Measurements from ENCODE around the gene AK4. TPM values are rescaled to one million over a fixed set of nuclear protein-coding genes. Genes with fewer than 3 reads are reported as not detected.
"Not testable (repeated sequence)": the region's sequence is repeated elsewhere in the genome, so short reads cannot be mapped to it uniquely, and the experiment has no call there.

The AK4 gene
- total RNA-seq, 2 donors from 2014 or later, result 14.9 to 21.9 TPM

- Mint-ChIP-seq H3K27ac (no peak overlapping the region), H3K4me3 (no peak overlapping the region), H3K9me3 (no peaks in the 10 kb centered on the region), H3K36me3 (ENCODE audit: insufficient read depth in 2 of 2) (no peaks in the 10 kb centered on the region), H3K27me3 (ENCODE audit: low read depth) (no peaks in the 10 kb centered on the region), H3K4me1 (ENCODE audit: low read depth) (no peaks in the 10 kb centered on the region)
- ATAC-seq (replicated peaks in 1 of 2) (no peak), DNase-seq (no peak)
These were observed 9.5 kb downstream of the AK4 start for GRCh38 chr1:65157546-65157941.

GRCh38 chr1:65159291-65159688 lies 11.3 kb downstream of the AK4 start:
- H3K4me3 Mint-ChIP-seq; H3K27ac Mint-ChIP-seq; H3K27me3 Mint-ChIP-seq (ENCODE audit: low read depth); DNase-seq; H3K4me1 Mint-ChIP-seq (ENCODE audit: low read depth); ATAC-seq (replicated peaks in 1 of 2); H3K9me3 Mint-ChIP-seq; H3K36me3 Mint-ChIP-seq (ENCODE audit: insufficient read depth in 2 of 2): not testable (repeated sequence)

- DNase-seq, result no peak
- H3K9me3 Mint-ChIP-seq, result no peaks in the 10 kb centered on the region
- ATAC-seq (replicated peaks in 1 of 2), result no peak
- no peaks in the 10 kb centered on the region for H3K4me1 Mint-ChIP-seq (ENCODE audit: low read depth)
- no peak overlapping the region for H3K27ac Mint-ChIP-seq
- H3K36me3 Mint-ChIP-seq (ENCODE audit: insufficient read depth in 2 of 2), result no peaks in the 10 kb centered on the region
- H3K27me3 Mint-ChIP-seq (ENCODE audit: low read depth), result peaks cover 7% of the 10 kb centered on the region
- no peak overlapping the region for H3K4me3 Mint-ChIP-seq
These were observed 12.0 kb downstream of the AK4 start for GRCh38 chr1:65159801-65160523.

GRCh38 chr1:65163201-65163805 lies 15.3 kb downstream of the AK4 start:
- ATAC-seq (replicated peaks in 1 of 2), result no peak

GRCh38 chr1:65164101-65164500 lies 16.1 kb downstream of the AK4 start:
- not testable (repeated sequence) for DNase-seq, H3K4me3 Mint-ChIP-seq

More at GRCh38 chr1:65163201-65163805, 15.3 kb downstream of the AK4 start:
- peaks cover 17% of the 10 kb centered on the region for H3K27me3 Mint-ChIP-seq (ENCODE audit: low read depth)
- no peaks in the 10 kb centered on the region for H3K4me1 Mint-ChIP-seq (ENCODE audit: low read depth)
- no peaks in the 10 kb centered on the region for H3K36me3 Mint-ChIP-seq (ENCODE audit: insufficient read depth in 2 of 2)
- no peak overlapping the region for H3K4me3 Mint-ChIP-seq
- no peak overlapping the region for H3K27ac Mint-ChIP-seq
- no peaks in the 10 kb centered on the region for H3K9me3 Mint-ChIP-seq
- no peak for DNase-seq

GRCh38 chr1:65164633-65165032 lies 16.6 kb downstream of the AK4 start:
- H3K36me3 Mint-ChIP-seq (ENCODE audit: insufficient read depth in 2 of 2), result no peaks in the 10 kb centered on the region
- ATAC-seq (replicated peaks in 1 of 2) (no peak), DNase-seq (no peak)
- H3K27ac Mint-ChIP-seq, result no peak overlapping the region
- H3K9me3 Mint-ChIP-seq, result no peaks in the 10 kb centered on the region
- H3K4me3 Mint-ChIP-seq, result no peak overlapping the region
- H3K4me1 Mint-ChIP-seq (ENCODE audit: low read depth), result no peaks in the 10 kb centered on the region
- H3K27me3 Mint-ChIP-seq (ENCODE audit: low read depth), result peaks cover 17% of the 10 kb centered on the region

More at GRCh38 chr1:65164101-65164500, 16.1 kb downstream of the AK4 start:
- peaks cover 17% of the 10 kb centered on the region for H3K27me3 Mint-ChIP-seq (ENCODE audit: low read depth)
- not testable (repeated sequence) for ATAC-seq (replicated peaks in 1 of 2); H3K4me1 Mint-ChIP-seq (ENCODE audit: low read depth); H3K36me3 Mint-ChIP-seq (ENCODE audit: insufficient read depth in 2 of 2); H3K9me3 Mint-ChIP-seq; H3K27ac Mint-ChIP-seq

- Mint-ChIP-seq H3K4me3 (no peak overlapping the region), H3K9me3 (no peaks in the 10 kb centered on the region), H3K27ac (no peak overlapping the region), H3K36me3 (ENCODE audit: insufficient read depth in 2 of 2) (no peaks in the 10 kb centered on the region), H3K27me3 (ENCODE audit: low read depth) (peaks cover 17% of the 10 kb centered on the region), H3K4me1 (ENCODE audit: low read depth) (no peaks in the 10 kb centered on the region)
- no peak for ATAC-seq (replicated peaks in 1 of 2)
- DNase-seq, result no peak
These were observed 17.4 kb downstream of the AK4 start for GRCh38 chr1:65165269-65165993.

GRCh38 chr1:65166572-65167305 lies 18.7 kb downstream of the AK4 start:
- no peaks in the 10 kb centered on the region for H3K4me1 Mint-ChIP-seq (ENCODE audit: low read depth)
- no peak overlapping the region for H3K4me3 Mint-ChIP-seq
- H3K27me3 Mint-ChIP-seq (ENCODE audit: low read depth), result peaks cover 17% of the 10 kb centered on the region
- no peak overlapping the region for H3K27ac Mint-ChIP-seq
- H3K36me3 Mint-ChIP-seq (ENCODE audit: insufficient read depth in 2 of 2), result no peaks in the 10 kb centered on the region
- H3K9me3 Mint-ChIP-seq, result no peaks in the 10 kb centered on the region
- DNase-seq (no peak), ATAC-seq (replicated peaks in 1 of 2) (no peak)

- Mint-ChIP-seq H3K27me3 (ENCODE audit: low read depth) (peaks cover 17% of the 10 kb centered on the region), H3K4me1 (ENCODE audit: low read depth) (no peaks in the 10 kb centered on the region), H3K9me3 (no peaks in the 10 kb centered on the region), H3K27ac (no peak overlapping the region), H3K36me3 (ENCODE audit: insufficient read depth in 2 of 2) (no peaks in the 10 kb centered on the region), H3K4me3 (no peak overlapping the region)
- no peak for ATAC-seq (replicated peaks in 1 of 2)
- no peak for DNase-seq
These were observed 19.7 kb downstream of the AK4 start for GRCh38 chr1:65167586-65168242.

- Mint-ChIP-seq H3K27me3 (ENCODE audit: low read depth) (peaks cover 9% of the 10 kb centered on the region), H3K9me3 (no peaks in the 10 kb centered on the region), H3K4me3 (no peak overlapping the region), H3K36me3 (ENCODE audit: insufficient read depth in 2 of 2) (no peaks in the 10 kb centered on the region), H3K4me1 (ENCODE audit: low read depth) (no peaks in the 10 kb centered on the region), H3K27ac (no peak overlapping the region)
- no peak for ATAC-seq (replicated peaks in 1 of 2)
- DNase-seq, result no peak
These were observed 20.9 kb downstream of the AK4 start for GRCh38 chr1:65168867-65169266.

- no peak for DNase-seq
- no peaks in the 10 kb centered on the region for H3K4me1 Mint-ChIP-seq (ENCODE audit: low read depth)
- H3K4me3 Mint-ChIP-seq, result no peak overlapping the region
These were observed 22.6 kb downstream of the AK4 start for GRCh38 chr1:65170511-65171142.

GRCh38 chr1:65172936-65173690 lies 25.1 kb downstream of the AK4 start:
- ATAC-seq (replicated peaks in 1 of 2), result no peak
- no peak for DNase-seq
- Mint-ChIP-seq H3K4me1 (ENCODE audit: low read depth) (no peaks in the 10 kb centered on the region), H3K27ac (no peak overlapping the region), H3K9me3 (no peaks in the 10 kb centered on the region), H3K4me3 (no peak overlapping the region), H3K27me3 (ENCODE audit: low read depth) (peaks cover 6% of the 10 kb centered on the region), H3K36me3 (ENCODE audit: insufficient read depth in 2 of 2) (no peaks in the 10 kb centered on the region)

More at GRCh38 chr1:65170511-65171142, 22.6 kb downstream of the AK4 start:
- ATAC-seq (replicated peaks in 1 of 2), result no peak
- Mint-ChIP-seq H3K9me3 (no peaks in the 10 kb centered on the region), H3K36me3 (ENCODE audit: insufficient read depth in 2 of 2) (no peaks in the 10 kb centered on the region), H3K27me3 (ENCODE audit: low read depth) (peaks cover 9% of the 10 kb centered on the region), H3K27ac (no peak overlapping the region)
